HG03457 (cell line): ENCODE results near the gene CDC14B.
"Not testable (repeated sequence)": the region's sequence is repeated elsewhere in the genome, so short reads cannot be mapped to it uniquely, and the experiment has no call there.

Source experiments
- ATAC-seq: cut with Tn5 transposase; IDR thresholded peaks from one replicate; pipeline ENCODE4 v1.9.1; 2021; ENCODE audit warnings: moderate number of reproducible peaks; ENCODE audit not compliant: unreplicated experiment

The CDC14B gene

GRCh38 chr9:96619491-96620180, at the start of gene CDC14B:
Gene CDC14B, minus strand, starts transcription at chr9:96619843. Its CDS starts 465 bp downstream, at chr9:96619378.
- peak; percentile 62 for ATAC-seq

DNA sequence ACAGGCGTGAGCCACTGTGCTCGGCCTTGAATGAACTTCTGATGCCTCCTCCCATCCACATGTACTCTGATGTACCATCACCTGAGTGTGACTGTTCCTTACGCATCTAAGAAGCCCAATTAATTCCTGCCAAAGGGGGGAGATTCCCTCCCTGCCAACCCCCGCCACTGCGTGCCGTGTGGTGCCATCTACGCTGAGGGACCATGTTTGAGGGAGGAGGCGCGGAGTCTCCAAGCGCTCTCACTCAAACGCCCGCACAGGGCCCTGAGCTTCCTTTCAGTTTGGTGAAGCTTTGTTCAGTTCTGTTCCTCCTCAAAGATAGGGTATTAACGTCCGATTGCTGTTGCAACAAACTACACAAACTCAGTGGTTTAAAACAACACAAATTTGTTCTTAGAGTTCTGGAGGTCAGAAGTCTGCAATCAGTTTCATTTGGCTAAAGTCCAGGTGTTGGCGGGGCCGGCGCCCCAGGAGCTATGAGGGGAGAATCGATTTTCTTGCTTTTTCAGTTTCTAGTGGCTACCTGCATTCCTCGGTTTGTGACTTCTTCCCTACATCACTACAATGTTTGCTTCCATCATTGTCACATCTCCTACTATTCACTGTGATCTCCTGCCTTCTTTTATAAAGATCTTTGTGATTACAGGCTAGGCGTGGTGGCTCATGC, 49.4 kb upstream of the CDC14B start:
- ATAC-seq: no peak

- no peak for ATAC-seq
These were observed 47.7 kb upstream of the CDC14B start for GRCh38 chr9:96667363-96667728.

GRCh38 chr9:96666653-96667362, 47.2 kb upstream of the CDC14B start:
- ATAC-seq: not testable (repeated sequence)

- no peak for ATAC-seq
These were observed 46.1 kb upstream of the CDC14B start for GRCh38 chr9:96665789-96666188.

DNA sequence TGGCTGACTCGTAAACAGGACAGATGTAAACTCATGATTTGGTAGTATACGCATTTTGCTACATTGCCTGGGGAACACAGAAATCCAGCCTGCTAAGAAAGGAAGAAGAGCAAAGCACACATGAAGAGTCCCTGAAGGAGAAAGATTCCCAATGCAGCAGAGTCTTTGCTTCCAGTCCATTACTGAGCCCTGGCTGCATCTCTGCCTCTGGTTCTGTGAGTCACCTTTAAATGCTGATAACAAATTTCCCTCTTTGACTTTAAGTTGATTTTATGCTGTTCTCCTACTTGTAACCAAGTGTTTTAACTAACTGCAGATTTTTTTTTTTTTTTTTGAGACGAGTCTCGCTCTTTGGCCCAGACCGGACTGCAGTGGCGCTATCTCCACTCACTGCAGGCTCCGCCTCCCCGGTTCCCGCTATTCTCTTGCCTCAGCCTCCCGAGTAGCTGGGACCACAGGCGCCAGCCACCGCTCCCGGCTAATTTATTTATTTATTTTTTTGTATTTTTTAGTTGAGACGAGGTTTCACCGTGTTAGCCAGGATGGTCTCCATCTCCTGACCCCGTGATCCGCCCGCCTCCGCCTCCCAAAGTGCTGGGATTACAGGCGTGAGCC, 44.0 kb upstream of the CDC14B start:
- ATAC-seq: no peak

- no peak for ATAC-seq
These were observed 42.1 kb upstream of the CDC14B start for GRCh38 chr9:96661711-96662110.

DNA sequence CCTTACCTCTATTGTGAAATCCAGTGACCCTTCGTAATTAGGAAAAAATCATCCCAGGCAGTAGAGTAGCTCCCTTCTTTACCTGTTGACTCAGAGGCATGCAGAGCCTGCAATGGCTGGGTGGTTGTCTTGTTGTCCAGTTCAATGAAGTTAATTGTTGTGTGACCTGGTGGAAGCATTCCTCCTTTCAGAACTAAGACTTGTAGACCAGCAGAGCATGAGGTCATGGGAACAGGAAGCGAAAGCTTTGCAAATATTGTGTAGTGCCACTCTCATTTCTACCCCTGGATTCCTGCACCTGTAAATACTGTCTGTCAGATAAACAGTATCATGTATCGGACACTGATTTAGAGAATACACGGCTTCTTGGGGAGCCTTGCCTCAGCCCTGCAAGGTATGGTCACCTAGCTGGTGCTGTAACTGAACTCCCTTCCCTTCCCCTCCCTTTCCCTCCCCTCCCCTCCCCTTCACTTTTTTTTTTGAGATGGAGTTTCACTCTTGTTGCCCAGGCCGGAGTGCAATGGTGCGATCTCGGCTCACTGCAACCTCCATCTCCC, 41.1 kb upstream of the CDC14B start:
- no peak for ATAC-seq

- ATAC-seq: peak; percentile 57
These were observed 35.7 kb upstream of the CDC14B start, which contains the start of gene PRXL2C for GRCh38 chr9:96655198-96655851. Gene PRXL2C, minus strand, starts transcription at chr9:96655317. Its CDS starts 36 bp downstream, at chr9:96655281.

DNA sequence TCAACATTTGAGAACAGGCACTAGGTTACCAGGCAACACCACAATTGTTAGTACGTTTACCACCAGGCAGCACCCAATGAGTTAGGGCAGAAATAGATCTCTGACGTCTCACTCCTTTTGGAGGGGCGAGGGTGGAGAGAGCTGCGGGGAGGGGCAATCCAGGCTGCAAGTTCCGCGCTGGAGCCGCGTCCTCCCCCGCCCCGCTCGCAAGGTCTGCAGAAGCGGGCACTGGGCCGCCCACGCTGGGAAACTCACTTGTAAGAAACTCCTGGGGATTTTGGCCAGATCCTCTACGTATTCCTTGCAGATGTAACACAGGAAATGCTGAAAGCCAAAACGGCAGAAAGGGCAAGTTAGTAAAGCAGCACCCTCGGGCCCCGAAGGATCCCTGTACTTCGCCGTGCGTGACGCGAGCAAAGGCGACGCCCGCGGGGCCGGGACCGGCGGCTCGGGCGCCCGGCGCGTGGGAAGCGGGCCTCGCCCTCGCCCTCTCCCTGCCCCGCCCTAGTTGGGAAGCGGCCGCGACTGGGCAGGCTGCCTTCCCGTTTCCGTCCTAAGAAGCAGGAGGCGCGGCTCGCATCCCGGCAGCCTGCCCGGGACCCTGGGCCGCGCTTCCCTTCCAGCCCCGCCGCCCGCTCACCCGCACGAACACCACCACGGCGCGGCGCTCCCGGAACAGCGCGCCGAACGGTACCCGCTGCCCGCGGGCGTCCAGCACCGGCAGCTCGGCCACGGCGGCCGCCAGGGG, 35.0 kb upstream of the CDC14B start:
- ATAC-seq: peak; percentile 46

DNA sequence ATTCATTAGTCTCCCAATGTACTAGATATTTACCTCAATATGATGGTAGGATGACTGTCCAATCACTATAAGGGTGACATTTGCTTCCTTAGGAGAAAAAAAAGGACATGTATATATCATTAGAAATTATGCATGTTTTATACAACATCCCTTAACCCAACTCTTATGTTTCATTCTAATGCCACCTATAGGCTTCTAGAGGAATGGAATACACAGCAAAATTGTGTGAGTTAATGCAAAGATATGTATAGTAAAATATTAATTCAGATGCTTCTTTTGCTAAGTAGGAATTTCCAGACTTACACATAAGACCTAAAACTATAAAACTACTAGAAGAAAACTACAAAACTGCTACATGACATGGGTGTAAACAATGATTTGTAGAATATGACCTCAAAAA, 32.0 kb upstream of the CDC14B start:
- no peak for ATAC-seq

- ATAC-seq: no peak
These were observed 30.1 kb upstream of the CDC14B start for GRCh38 chr9:96649620-96650324.

DNA sequence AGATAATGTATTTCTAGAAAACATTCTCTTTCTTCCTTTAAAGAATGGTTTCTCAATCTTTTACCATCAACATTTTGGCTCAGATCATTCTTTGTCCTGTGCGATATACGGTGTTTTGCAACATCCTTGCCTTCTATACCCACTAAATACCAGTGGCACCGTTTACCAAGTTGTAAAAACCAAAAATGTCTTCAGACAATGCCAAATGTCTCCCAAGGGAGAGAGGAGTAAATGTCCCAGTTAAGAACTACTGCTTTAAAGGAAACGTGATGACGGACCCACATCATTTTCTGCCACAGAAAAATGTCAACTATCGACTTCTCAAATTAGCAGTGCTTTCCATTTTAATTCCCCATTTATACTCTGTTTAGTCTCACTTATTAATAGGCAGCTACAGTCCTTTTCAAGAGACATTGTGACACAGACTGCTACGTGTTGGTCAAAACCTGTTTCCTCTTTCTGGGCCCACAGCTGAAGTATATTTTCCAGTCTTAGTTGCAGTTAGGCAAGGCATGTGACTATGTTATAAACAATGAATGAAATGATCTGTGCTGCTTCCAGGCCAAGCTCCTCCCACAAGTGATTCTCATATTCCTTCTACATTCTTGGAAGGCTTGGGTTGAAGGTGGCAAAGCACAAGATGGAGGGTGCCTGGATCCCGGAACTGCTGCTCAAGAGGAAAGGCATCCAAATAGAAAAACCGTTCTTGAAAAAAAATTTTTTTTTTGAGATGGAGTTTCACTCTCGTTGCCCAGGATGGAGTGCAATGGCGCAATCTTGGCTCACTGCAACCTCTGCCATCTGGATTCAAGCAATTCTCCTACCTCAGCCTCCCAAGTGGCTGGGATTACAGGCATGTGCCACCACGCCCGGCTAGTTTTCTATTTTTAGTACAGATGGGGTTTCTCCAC, 26.7 kb upstream of the CDC14B start:
- ATAC-seq: no peak

DNA sequence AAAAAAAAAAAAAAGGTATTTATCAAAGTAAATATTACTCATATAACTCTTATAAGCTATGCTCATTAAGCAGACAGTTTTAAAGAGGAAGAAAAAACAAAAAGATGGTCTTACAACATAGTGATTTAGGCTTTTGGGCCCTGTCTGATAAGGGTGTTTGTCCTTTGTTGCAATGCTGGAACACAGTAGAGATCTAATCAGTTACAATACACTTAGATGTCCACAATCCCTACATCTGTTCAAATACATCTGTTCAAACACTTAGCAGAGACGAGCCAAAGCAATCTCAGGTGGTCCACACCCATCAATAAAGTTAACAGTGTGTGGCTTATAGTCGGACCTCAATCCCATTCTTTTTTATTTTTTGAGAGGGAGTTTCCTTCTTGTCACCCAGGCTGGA, 24.5 kb upstream of the CDC14B start:
- ATAC-seq: no peak

DNA sequence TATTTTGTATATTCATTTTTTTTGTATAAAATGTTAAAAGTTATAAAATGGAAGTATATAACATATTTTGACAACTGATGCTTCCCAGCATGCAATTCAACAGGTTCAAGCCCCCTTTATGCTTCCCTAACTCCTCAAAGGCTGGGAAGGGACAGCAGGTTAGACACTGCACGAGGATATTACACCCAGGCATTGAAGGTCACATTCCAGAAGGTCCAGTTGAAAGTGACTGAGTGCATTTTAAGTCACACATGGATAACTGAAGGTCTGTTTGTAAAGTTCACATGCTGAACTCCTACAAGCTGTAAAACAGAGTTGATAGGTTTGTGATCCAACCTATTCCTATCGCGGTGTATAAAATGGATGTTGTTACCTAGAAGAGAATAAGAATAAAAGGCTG, 21.9 kb upstream of the CDC14B start:
- ATAC-seq: no peak

DNA sequence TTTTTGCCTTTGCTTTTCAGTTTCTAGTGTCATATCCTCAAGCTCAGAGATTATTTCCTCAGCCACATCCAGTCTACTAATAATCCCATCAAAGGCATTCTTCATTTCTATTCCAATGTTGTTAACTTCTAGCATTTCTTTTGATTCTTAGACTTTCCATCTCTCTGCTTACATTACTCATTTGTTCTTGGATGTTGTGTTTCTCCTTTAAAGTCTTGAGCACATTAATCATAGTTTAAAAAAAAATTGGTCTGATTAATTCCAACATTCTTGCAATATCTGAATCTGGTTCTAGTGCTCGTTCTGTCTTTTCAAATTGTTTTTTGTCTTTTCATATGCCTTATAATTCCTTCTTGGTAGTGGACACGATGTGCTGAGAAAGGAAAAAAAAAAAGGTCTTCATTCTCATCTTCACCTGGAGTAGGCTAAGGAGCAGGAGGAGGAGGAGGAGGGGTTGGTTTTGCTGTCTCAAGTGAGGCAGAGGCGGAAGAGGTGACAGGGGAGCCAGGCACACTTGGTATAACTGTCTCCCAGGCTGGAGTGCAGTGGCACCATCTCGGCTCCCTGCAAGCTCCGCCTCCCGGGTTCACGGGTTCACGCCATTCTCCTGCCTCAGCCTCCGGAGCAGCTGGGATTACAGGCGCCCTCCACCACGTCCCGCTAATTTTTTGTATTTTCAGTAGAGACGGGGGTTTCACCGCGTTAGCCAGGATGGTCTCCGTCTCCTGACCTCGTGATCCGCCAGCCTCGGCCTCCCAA, 19.1 kb upstream of the CDC14B start:
- no peak for ATAC-seq

- ATAC-seq: no peak
These were observed 16.7 kb upstream of the CDC14B start for GRCh38 chr9:96636368-96636767.

- ATAC-seq: not testable (repeated sequence)
These were observed 13.9 kb upstream of the CDC14B start for GRCh38 chr9:96633579-96633978.
